Measurements from ENCODE around the gene SPOP. TPM values are rescaled to one million over a fixed set of nuclear protein-coding genes. Genes with fewer than 3 reads are reported as not detected.

Gene SPOP
- total RNA-seq, 1 experiment from 2014 or later = 79.9 TPM

DNA sequence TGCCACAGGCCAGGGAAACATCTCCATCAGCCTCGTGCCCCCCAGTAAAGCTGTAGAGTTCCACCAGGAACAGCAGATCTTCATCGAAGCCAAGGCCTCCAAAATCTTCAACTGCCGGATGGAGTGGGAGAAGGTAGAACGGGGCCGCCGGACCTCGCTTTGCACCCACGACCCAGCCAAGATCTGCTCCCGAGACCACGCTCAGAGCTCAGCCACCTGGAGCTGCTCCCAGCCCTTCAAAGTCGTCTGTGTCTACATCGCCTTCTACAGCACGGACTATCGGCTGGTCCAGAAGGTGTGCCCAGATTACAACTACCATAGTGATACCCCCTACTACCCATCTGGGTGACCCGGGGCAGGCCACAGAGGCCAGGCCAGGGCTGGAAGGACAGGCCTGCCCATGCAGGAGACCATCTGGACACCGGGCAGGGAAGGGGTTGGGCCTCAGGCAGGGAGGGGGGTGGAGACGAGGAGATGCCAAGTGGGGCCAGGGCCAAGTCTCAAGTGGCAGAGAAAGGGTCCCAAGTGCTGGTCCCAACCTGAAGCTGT, 98.9 kb downstream of the SPOP start:
- peaks cover 10% of the 10 kb centered on the region for H3K36me3 Mint-ChIP-seq (ENCODE audit: insufficient read depth, unreplicated experiment)
- H3K27me3 Mint-ChIP-seq (ENCODE audit: unreplicated experiment) = peaks cover 79% of the 10 kb centered on the region
- TF ChIP-seq, protein P1, sequence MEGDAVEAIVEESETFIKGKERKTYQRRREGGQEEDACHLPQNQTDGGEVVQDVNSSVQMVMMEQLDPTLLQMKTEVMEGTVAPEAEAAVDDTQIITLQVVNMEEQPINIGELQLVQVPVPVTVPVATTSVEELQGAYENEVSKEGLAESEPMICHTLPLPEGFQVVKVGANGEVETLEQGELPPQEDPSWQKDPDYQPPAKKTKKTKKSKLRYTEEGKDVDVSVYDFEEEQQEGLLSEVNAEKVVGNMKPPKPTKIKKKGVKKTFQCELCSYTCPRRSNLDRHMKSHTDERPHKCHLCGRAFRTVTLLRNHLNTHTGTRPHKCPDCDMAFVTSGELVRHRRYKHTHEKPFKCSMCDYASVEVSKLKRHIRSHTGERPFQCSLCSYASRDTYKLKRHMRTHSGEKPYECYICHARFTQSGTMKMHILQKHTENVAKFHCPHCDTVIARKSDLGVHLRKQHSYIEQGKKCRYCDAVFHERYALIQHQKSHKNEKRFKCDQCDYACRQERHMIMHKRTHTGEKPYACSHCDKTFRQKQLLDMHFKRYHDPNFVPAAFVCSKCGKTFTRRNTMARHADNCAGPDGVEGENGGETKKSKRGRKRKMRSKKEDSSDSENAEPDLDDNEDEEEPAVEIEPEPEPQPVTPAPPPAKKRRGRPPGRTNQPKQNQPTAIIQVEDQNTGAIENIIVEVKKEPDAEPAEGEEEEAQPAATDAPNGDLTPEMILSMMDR (IDR thresholded peaks at IDR 0.05; ENCODE audit: unreplicated experiment) = no peak
- intact Hi-C loops (cut with micrococcal nuclease; ENCODE audit: unreplicated experiment) = no loop called here
- H3K4me1 Mint-ChIP-seq (ENCODE audit: low read depth, unreplicated experiment) = peaks cover 1% of the 10 kb centered on the region
- CTCF ChIA-PET = no interaction called here
- no peak overlapping the region for H3K4me3 Mint-ChIP-seq (ENCODE audit: low read depth, unreplicated experiment)
- H3K9me3 Mint-ChIP-seq (ENCODE audit: low read depth, unreplicated experiment) = no peaks in the 10 kb centered on the region
- BruUV-seq (replicated peaks) = no TSS peak
- no peak for DNase-seq
- H3K27ac Mint-ChIP-seq (ENCODE audit: unreplicated experiment) = no peak overlapping the region

DNA sequence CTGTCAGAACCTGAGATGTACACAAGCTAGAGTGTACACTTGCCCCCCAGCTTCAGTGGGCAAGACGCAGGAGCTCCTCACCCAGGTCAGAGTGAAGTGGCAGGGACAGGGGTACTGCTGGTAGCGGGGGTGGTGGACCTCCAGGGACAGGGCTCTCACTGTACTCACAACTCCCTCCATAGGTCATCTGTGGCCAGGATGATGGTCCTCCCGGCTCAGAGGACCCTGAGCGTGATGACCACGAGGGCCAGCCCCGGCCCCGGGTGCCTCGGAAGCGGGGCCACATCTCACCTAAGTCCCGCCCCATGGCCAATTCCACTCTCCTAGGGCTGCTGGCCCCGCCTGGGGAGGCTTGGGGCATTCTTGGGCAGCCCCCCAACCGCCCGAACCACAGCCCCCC, 99.5 kb downstream of the SPOP start:
- H3K4me3 Mint-ChIP-seq (ENCODE audit: low read depth, unreplicated experiment) = no peak overlapping the region
- DNase-seq = no peak
- TF ChIP-seq, protein P1 (IDR thresholded peaks at IDR 0.05; ENCODE audit: unreplicated experiment) = no peak
- H3K27me3 Mint-ChIP-seq (ENCODE audit: unreplicated experiment) = peaks cover 85% of the 10 kb centered on the region
- CTCF ChIA-PET = interaction anchor here (0.7 to 0.8 kb wide), 2 partner anchors 23 to 488 kb away, joined by 3 read pairs; no protein-coding TSS in a partner anchor
- H3K4me1 Mint-ChIP-seq (ENCODE audit: low read depth, unreplicated experiment) = peaks cover 7% of the 10 kb centered on the region
- intact Hi-C loops (cut with micrococcal nuclease; ENCODE audit: unreplicated experiment) = no loop called here
- no TSS peak for BruUV-seq (replicated peaks)
- H3K27ac Mint-ChIP-seq (ENCODE audit: unreplicated experiment) = no peak overlapping the region
- H3K9me3 Mint-ChIP-seq (ENCODE audit: low read depth, unreplicated experiment) = no peaks in the 10 kb centered on the region
- peaks cover 10% of the 10 kb centered on the region for H3K36me3 Mint-ChIP-seq (ENCODE audit: insufficient read depth, unreplicated experiment)

DNA sequence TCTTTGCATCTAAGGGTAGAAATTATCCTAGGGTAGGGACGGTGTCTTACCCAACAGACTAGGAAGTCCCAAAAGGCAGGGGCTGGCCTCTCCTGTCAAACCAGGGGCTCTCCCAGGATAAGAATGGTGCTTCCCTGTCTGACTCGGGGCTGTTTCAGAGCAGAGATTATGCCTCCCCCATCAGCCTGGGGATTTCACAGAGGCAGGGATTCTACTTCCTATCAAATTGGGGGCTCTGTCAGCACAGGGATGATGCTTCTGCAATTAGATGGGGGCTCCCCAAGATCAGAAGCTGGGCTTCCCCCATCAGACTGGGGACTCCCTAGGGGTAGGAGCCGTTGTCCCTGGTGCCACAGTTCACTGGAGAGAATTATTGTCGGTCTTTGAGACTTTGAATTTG, 99.9 kb downstream of the SPOP start:
- peaks cover 90% of the 10 kb centered on the region for H3K27me3 Mint-ChIP-seq (ENCODE audit: unreplicated experiment)
- intact Hi-C loops (cut with micrococcal nuclease; ENCODE audit: unreplicated experiment) = no loop called here
- CTCF ChIA-PET = interaction anchor here (0.7 to 0.8 kb wide), 2 partner anchors 23 to 488 kb away, joined by 3 read pairs; no protein-coding TSS in a partner anchor
- no peaks in the 10 kb centered on the region for H3K9me3 Mint-ChIP-seq (ENCODE audit: low read depth, unreplicated experiment)
- no peak for DNase-seq
- H3K4me1 Mint-ChIP-seq (ENCODE audit: low read depth, unreplicated experiment) = peaks cover 10% of the 10 kb centered on the region
- H3K4me3 Mint-ChIP-seq (ENCODE audit: low read depth, unreplicated experiment) = no peak overlapping the region
- H3K27ac Mint-ChIP-seq (ENCODE audit: unreplicated experiment) = no peak overlapping the region
- peaks cover 10% of the 10 kb centered on the region for H3K36me3 Mint-ChIP-seq (ENCODE audit: insufficient read depth, unreplicated experiment)
- BruUV-seq (replicated peaks) = no TSS peak
- TF ChIP-seq, protein P1 (IDR thresholded peaks at IDR 0.05; ENCODE audit: unreplicated experiment) = no peak

DNA sequence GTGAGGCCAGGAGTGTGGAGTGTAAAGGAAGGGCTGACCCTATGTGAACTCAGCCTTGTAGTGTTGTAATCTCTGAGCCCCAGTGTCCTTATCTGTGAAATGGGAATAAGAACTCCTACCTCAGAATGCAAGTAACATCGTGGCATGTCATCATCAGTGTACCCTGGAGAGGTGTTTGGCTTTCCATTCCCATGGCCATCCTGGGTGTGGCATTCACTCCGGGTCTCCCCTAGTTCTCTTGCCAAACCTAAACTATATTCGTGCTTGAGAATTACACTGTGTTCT, 100.3 kb downstream of the SPOP start:
- intact Hi-C loops (cut with micrococcal nuclease; ENCODE audit: unreplicated experiment) = no loop called here
- H3K27ac Mint-ChIP-seq (ENCODE audit: unreplicated experiment) = no peak overlapping the region
- H3K9me3 Mint-ChIP-seq (ENCODE audit: low read depth, unreplicated experiment) = no peaks in the 10 kb centered on the region
- peaks cover 10% of the 10 kb centered on the region for H3K36me3 Mint-ChIP-seq (ENCODE audit: insufficient read depth, unreplicated experiment)
- no peak for DNase-seq
- TF ChIP-seq, protein P1 (IDR thresholded peaks at IDR 0.05; ENCODE audit: unreplicated experiment) = no peak
- H3K4me1 Mint-ChIP-seq (ENCODE audit: low read depth, unreplicated experiment) = peaks cover 10% of the 10 kb centered on the region
- CTCF ChIA-PET = interaction anchor here (0.8 kb wide), 1 partner anchor 24 kb away, joined by 3 read pairs; no protein-coding TSS in a partner anchor
- H3K4me3 Mint-ChIP-seq (ENCODE audit: low read depth, unreplicated experiment) = no peak overlapping the region
- H3K27me3 Mint-ChIP-seq (ENCODE audit: unreplicated experiment) = peaks cover 94% of the 10 kb centered on the region
- no TSS peak for BruUV-seq (replicated peaks)
